Activated CD4-positive, alpha-beta T cell treated with anti-CD3 and anti-CD28 coated beads, Interleukin-2, amount 10 ng/mL, durations not matched to agents 24 days and 14 days (primary cell): ENCODE data around the gene HHAT. TPM values are rescaled to one million over a fixed set of nuclear protein-coding genes. Genes with fewer than 3 reads are reported as not detected.

Experiments used
- DNase-seq: peaks from one replicate; pipeline ENCODE4 v3.0.0; 2022
- H3K27ac Mint-ChIP-seq: one replicate; pipeline ENCODE4 v1.8.0; 2022; ENCODE audit warnings: mild to moderate bottlenecking, mixed read lengths
- H3K27me3 Mint-ChIP-seq: one replicate; pipeline ENCODE4 v1.8.0; 2022; ENCODE audit warnings: mixed read lengths
- H3K36me3 Mint-ChIP-seq: one replicate; pipeline ENCODE4 v1.8.0; 2022; ENCODE audit warnings: low read depth, mild to moderate bottlenecking, mixed read lengths
- H3K4me1 Mint-ChIP-seq: one replicate; pipeline ENCODE4 v1.8.0; 2021; ENCODE audit warnings: mixed read lengths
- H3K4me3 Mint-ChIP-seq: one replicate; pipeline ENCODE4 v1.8.0; 2022; ENCODE audit warnings: mild to moderate bottlenecking, moderate library complexity, mixed read lengths
- H3K9me3 Mint-ChIP-seq: one replicate; pipeline ENCODE4 v1.8.0; 2021; ENCODE audit warnings: mixed read lengths
- intact Hi-C: fragments of 100-400 bp; cut with micrococcal nuclease; formaldehyde crosslinking; loops from one replicate; pipeline ENCODE4 v1.15.1; 2023
- total RNA-seq: library from RNA; stranded (reverse); gene quantifications from 2 replicates; pipeline ENCODE4 v1.2.3, GENCODE V29; 2022

HHAT gene
- total RNA-seq, 1 donor from 2014 or later = 0.47 TPM

GRCh38 chr1:210328032-210328745 is 513 bp upstream of the HHAT start:
- H3K36me3 Mint-ChIP-seq = no peaks in the 10 kb centered on the region
- peaks cover 19% of the 10 kb centered on the region for H3K27me3 Mint-ChIP-seq
- intact Hi-C loops = loop anchor here (2.0 kb wide), 1 partner anchor 47 kb away; no protein-coding TSS in a partner anchor
- no peaks in the 10 kb centered on the region for H3K9me3 Mint-ChIP-seq
- no peak for DNase-seq
- H3K4me1 Mint-ChIP-seq = peaks cover 34% of the 10 kb centered on the region
- H3K27ac Mint-ChIP-seq = peak overlapping the region; percentile 79
- peak overlapping the region; percentile 96 for H3K4me3 Mint-ChIP-seq

- intact Hi-C loops = loop anchor here (5.0 to 10.0 kb wide), 3 partner anchors 506 to 992 kb away; partner anchors contain the start of gene UTP25
- DNase-seq = no peak
- no peak overlapping the region for H3K27ac Mint-ChIP-seq
- peaks cover 34% of the 10 kb centered on the region for H3K4me1 Mint-ChIP-seq
- H3K9me3 Mint-ChIP-seq = no peaks in the 10 kb centered on the region
- H3K27me3 Mint-ChIP-seq = peaks cover 8% of the 10 kb centered on the region
- no peaks in the 10 kb centered on the region for H3K36me3 Mint-ChIP-seq
- peak overlapping the region; percentile 96 for H3K4me3 Mint-ChIP-seq
These were observed 1.7 kb downstream of the HHAT start for GRCh38 chr1:210330279-210330866.

DNA sequence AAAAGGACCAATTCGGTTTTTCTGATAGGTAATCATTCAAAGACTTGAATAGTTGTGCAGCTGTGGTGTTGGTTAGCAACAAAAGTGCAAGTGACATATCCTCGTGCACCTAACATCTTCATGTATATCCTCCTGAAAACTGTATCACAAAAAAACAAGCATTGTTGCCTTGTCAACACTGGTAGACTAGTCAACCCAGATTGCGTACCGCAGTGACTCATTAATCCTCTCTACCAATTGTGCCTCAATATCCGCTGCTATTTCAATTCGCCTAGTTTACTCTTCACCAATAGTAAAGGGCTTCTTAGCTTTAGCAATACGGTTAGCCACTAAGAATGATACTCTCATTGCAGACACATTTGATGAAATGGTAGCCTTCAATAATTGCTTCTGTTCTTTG is 3.5 kb downstream of the HHAT start:
- Mint-ChIP-seq H3K36me3 (no peaks in the 10 kb centered on the region), H3K4me1 (peaks cover 34% of the 10 kb centered on the region), H3K4me3 (no peak overlapping the region), H3K27ac (peak overlapping the region; percentile 74), H3K27me3 (peaks cover 12% of the 10 kb centered on the region), H3K9me3 (no peaks in the 10 kb centered on the region)
- peak; percentile 54 for DNase-seq
- intact Hi-C loops = loop anchor here (1.0 to 10.0 kb wide), 8 partner anchors 8 to 990 kb away; partner anchors contain the start of gene UTP25

DNA sequence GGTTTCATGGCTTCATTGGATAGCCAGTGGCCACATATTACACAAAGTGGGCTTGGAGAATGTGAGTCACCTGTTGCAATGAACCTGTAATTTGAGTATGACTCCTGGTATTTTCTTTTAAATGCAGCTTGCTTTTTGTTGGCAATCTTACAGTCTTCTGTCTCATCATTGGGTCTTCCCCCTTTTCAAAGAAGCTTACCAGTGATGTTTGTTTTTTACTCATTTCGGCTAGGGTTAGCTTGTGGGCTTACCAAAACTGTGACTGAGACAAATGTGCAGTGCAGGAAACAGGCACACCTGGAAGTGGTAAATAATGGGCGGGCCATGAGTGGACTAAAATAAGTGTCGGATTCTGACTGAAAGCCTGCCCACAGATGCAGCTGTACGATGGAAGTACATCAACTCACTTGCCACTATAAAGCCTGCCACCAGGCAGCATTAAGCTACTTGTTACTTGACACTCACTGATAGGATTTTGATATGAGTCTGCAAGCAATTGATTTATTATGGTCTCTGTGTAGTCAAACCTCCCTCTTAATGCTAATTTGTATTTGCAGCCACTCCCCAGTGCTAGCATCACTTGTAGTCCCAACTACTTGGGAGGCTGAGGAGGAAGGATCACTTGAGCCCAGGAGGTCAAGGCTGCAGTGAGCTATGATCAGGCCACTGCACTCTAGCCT is 4.2 kb downstream of the HHAT start:
- H3K4me1 Mint-ChIP-seq = peaks cover 35% of the 10 kb centered on the region
- peak; percentile 86 for DNase-seq
- intact Hi-C loops = loop anchor here (1.0 to 10.0 kb wide), 8 partner anchors 7 to 989 kb away; partner anchors contain the start of gene UTP25
- H3K4me3 Mint-ChIP-seq = peak overlapping the region; percentile 15
- peaks cover 18% of the 10 kb centered on the region for H3K27me3 Mint-ChIP-seq
- peak overlapping the region; percentile 74 for H3K27ac Mint-ChIP-seq
- H3K36me3 Mint-ChIP-seq = no peaks in the 10 kb centered on the region
- no peaks in the 10 kb centered on the region for H3K9me3 Mint-ChIP-seq

DNA sequence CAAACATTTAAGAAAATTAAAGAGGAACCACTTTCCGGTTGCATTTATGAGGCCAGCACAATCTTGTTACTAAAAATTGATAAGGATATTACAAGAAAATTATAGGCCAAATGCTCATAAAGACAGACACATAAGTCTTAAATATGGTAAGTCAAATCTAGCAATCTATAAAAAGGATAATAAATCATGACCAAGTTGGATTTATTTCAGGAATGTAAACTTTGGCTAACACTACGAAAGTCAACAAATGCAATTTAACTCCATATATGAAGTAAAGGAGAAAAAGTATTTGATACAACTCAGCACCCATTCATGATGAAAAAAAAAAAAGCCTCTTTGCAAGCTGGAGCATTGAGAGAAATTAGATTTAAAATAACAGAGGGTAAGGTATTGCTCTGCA is 6.3 kb downstream of the HHAT start:
- no peaks in the 10 kb centered on the region for H3K36me3 Mint-ChIP-seq
- H3K4me3 Mint-ChIP-seq = no peak overlapping the region
- DNase-seq = no peak
- H3K27ac Mint-ChIP-seq = no peak overlapping the region
- peaks cover 25% of the 10 kb centered on the region for H3K4me1 Mint-ChIP-seq
- no peaks in the 10 kb centered on the region for H3K9me3 Mint-ChIP-seq
- H3K27me3 Mint-ChIP-seq = peaks cover 18% of the 10 kb centered on the region
- intact Hi-C loops = loop anchor here (10.0 kb wide), 1 partner anchor 510 kb away; the partner anchor contains the start of gene UTP25

DNA sequence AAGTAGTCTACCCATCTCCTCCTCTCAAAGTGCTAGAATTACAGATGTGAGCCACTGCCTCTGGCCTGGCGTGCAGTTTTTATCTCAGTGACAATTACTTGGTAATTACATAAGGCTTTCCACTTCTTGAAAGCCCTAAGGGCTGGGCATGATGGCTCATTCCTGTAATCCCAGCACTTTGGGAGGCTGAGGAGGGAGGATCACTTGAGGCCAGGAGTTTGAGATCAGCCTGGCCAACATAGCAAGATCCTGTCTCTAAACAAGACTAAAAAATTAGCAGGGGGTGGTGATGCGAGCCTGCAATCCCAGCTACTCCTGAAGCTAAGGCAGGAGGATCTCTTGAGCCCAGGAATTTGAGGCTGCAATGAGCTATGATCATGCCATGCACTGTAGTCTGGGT is 7.7 kb downstream of the HHAT start:
- H3K27ac Mint-ChIP-seq = no peak overlapping the region
- DNase-seq = peak; percentile 47
- intact Hi-C loops = loop anchor here (10.0 kb wide), 1 partner anchor 512 kb away; the partner anchor contains the start of gene UTP25

GRCh38 chr1:210339500-210339899 is 10.8 kb downstream of the HHAT start:
- Mint-ChIP-seq H3K27me3 (peaks cover 14% of the 10 kb centered on the region), H3K36me3 (no peaks in the 10 kb centered on the region), H3K4me3 (no peak overlapping the region), H3K9me3 (no peaks in the 10 kb centered on the region), H3K27ac (no peak overlapping the region), H3K4me1 (peaks cover 19% of the 10 kb centered on the region)
- intact Hi-C loops = loop anchor here (10.0 kb wide), 1 partner anchor 515 kb away; the partner anchor contains the start of gene UTP25
- no peak for DNase-seq

More for the DNA sequence above, 7.7 kb downstream of the HHAT start:
- Mint-ChIP-seq H3K4me1 (peaks cover 36% of the 10 kb centered on the region), H3K27me3 (peaks cover 14% of the 10 kb centered on the region), H3K9me3 (no peaks in the 10 kb centered on the region), H3K36me3 (no peaks in the 10 kb centered on the region), H3K4me3 (no peak overlapping the region)

- H3K4me3 Mint-ChIP-seq = no peak overlapping the region
- DNase-seq = no peak
- H3K27ac Mint-ChIP-seq = peak overlapping the region; percentile 50
- H3K27me3 Mint-ChIP-seq = peaks cover 14% of the 10 kb centered on the region
- H3K36me3 Mint-ChIP-seq = no peaks in the 10 kb centered on the region
- intact Hi-C loops = loop anchor here (1.0 kb wide), 2 partner anchors 8 to 34 kb away; no protein-coding TSS in a partner anchor
- H3K4me1 Mint-ChIP-seq = peaks cover 19% of the 10 kb centered on the region
- no peaks in the 10 kb centered on the region for H3K9me3 Mint-ChIP-seq
These were observed 11.6 kb downstream of the HHAT start for GRCh38 chr1:210340311-210340710.

DNA sequence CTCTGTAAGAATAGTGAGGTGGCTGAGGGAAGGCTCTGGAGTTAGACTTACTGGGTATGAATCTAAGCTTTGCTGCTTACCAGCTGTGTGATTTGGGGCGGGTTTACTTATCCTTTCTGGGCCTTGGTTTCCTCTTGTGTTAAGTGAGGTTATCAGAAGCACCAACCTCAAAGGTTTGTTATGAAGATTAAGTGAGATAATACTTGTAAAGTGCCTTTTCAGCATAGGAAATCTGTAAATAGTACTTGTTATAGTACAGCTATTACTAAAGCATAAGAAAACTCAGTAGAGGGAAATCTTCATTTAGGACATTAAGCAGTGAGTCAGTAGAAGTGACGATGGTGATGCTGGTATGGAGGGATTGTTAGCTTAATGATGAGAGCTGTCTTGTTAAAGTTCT is 12.1 kb downstream of the HHAT start:
- H3K4me1 Mint-ChIP-seq = peaks cover 19% of the 10 kb centered on the region
- no peaks in the 10 kb centered on the region for H3K36me3 Mint-ChIP-seq
- H3K27me3 Mint-ChIP-seq = peaks cover 12% of the 10 kb centered on the region
- no peak for DNase-seq
- no peaks in the 10 kb centered on the region for H3K9me3 Mint-ChIP-seq
- intact Hi-C loops = loop anchor here (1.0 kb wide), 2 partner anchors 9 to 33 kb away; no protein-coding TSS in a partner anchor
- H3K4me3 Mint-ChIP-seq = peak overlapping the region; percentile 32
- H3K27ac Mint-ChIP-seq = peak overlapping the region; percentile 18

DNA sequence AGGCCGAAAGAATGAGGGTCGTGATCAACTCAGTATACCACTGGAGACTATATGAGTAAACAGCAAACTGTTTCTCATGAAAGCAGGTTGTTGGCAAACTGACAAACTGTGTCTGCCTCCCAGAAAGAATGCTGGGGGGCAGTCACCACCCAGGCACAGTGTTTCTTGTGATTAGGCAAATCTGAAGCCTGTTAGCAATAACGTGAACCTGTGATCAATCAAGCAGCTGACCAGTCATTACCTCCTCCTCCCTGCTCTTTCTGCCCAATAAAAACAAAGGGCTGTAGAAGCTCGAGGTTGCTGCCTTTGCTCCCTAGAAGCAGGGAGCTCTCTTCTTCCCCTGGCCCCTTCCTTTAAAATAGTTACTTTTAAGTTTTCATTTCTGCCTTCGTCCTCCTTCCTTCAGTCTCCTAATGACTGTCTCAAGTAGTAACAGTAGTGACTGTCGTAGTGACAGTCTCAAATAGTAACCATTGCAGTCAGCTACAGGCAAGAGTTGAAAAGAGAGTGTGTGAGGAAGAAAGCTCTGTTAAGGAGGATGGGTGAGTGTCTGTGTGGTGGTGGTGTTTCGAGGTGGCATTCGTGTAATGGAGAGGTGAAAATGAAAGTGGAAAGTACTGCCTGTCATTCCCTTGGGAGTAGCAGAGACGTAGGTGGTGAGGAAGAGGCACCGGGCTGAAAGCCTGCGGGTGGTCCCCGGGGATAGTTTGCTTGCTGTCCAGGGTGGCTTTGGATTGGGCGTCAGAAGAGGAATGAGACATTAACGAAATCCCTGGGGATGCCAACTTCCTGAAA is 14.5 kb downstream of the HHAT start:
- peaks cover 26% of the 10 kb centered on the region for H3K4me1 Mint-ChIP-seq
- H3K36me3 Mint-ChIP-seq = no peaks in the 10 kb centered on the region
- H3K27ac Mint-ChIP-seq = no peak overlapping the region
- H3K4me3 Mint-ChIP-seq = no peak overlapping the region
- no peak for DNase-seq
- H3K27me3 Mint-ChIP-seq = peaks cover 1% of the 10 kb centered on the region
- no peaks in the 10 kb centered on the region for H3K9me3 Mint-ChIP-seq
- intact Hi-C loops = no loop called here

GRCh38 chr1:210344706-210345105 is 16.0 kb downstream of the HHAT start:
- H3K9me3 Mint-ChIP-seq = no peaks in the 10 kb centered on the region
- no peak overlapping the region for H3K4me3 Mint-ChIP-seq
- no peaks in the 10 kb centered on the region for H3K36me3 Mint-ChIP-seq
- H3K27ac Mint-ChIP-seq = no peak overlapping the region
- peaks cover 25% of the 10 kb centered on the region for H3K4me1 Mint-ChIP-seq
- no peak for DNase-seq
- intact Hi-C loops = no loop called here
- peaks cover 1% of the 10 kb centered on the region for H3K27me3 Mint-ChIP-seq

DNA sequence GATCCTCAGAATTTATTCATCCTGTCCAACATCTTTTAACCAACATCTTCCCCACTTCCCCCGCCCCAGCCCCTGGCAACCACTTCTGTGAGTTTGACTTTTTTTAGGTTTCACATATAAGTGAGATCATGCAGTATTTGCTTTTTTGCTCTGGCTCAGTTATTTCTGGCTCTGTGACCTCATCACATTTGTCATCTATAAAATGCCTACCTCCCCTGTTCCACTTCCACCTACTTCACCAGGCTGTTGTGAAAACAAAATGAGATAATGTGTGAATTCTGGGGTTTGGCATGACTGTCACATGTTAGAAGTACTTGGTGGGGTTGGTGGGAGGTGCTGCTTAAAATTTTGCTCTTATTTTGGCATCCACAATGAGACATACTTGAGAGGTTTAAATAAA is 18.4 kb downstream of the HHAT start:
- intact Hi-C loops = loop anchor here (1.0 to 2.0 kb wide), 2 partner anchors 14 to 27 kb away; no protein-coding TSS in a partner anchor
- DNase-seq = no peak
- Mint-ChIP-seq H3K36me3 (no peaks in the 10 kb centered on the region), H3K4me3 (no peak overlapping the region), H3K27me3 (peaks cover 2% of the 10 kb centered on the region), H3K9me3 (no peaks in the 10 kb centered on the region), H3K4me1 (peaks cover 8% of the 10 kb centered on the region), H3K27ac (no peak overlapping the region)

DNA sequence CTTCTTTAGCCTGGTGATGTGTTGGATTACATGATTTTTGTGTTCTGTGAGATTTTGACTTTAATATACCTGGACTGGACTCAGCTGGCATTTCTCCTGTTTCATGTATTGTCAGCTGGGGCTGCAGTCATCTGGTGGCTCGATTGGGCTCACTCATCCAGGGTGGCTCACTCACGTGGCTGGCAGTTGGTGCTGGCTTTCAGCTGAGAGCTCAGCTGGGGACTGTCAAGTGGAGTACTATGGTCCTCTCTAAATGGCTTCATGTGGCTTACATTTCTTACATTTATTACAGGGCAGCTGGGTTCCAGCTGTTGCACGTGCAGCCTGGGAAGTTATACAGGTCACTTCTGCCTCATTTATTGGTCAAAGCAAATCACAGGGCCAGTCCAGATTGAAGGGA is 22.8 kb downstream of the HHAT start:
- intact Hi-C loops = no loop called here
- Mint-ChIP-seq H3K27ac (no peak overlapping the region), H3K27me3 (peaks cover 5% of the 10 kb centered on the region), H3K4me1 (peaks cover 8% of the 10 kb centered on the region), H3K4me3 (no peak overlapping the region), H3K36me3 (no peaks in the 10 kb centered on the region), H3K9me3 (no peaks in the 10 kb centered on the region)
- no peak for DNase-seq
